ENCODE results near the gene GRIK3.

DNA sequence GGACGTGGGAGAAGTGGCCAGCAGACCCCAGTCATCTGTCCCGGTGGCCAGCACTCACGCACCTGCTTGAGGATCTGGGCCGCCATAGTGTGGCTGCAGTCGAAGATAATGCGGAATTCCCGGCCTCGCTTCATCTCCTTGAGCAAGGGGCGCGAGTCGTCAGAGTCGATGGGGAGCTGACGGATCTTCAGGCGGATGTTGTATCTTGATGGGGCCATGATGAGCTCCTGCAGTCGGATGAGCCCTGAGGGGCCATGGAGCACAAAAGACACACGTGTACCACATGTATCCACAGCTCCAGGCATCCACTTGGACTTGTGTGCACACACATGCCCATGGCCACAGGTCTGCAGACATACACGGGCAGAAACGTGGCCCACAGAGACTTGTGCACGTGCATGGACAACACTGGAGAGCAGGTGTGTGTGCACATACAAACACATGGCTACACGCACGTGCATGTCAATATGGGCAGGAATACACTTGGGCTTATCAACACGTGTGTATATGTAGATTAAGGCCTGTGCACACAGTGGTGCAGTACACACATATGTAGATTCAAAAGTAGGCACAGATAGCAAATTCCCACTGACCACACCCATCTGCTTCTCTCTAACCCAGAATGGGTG lies 162.1 kb downstream of the GRIK3 start:
- TF ChIP-seq CTCF (conservative IDR thresholded peaks at IDR 0.05; ENCODE audit: low read length) = no peak
- no peak for TF ChIP-seq EZH2phosphoT487 (IDR thresholded peaks at IDR 0.05; ENCODE audit: borderline replicate concordance, low read depth, low read length)

Data from OCI-LY7 (cell line).